Activated CD4-positive, alpha-beta memory T cell treated with anti-CD3 and anti-CD28 coated beads, Interleukin-2, amount 10 ng/mL, durations not matched to agents 7 days and 5 days (primary cell): ENCODE data around the gene MMP14. TPM values are rescaled to one million over a fixed set of nuclear protein-coding genes. Genes with fewer than 3 reads are reported as not detected.
A peak's percentile ranks its signal among the peaks of the same experiment; 100 is the strongest.
"Not testable (repeated sequence)": the region's sequence is repeated elsewhere in the genome, so short reads cannot be mapped to it uniquely, and the experiment has no call there.

Source experiments
- CTCF ChIA-PET: fragments of 350-600 bp; sonication (Branson Sonifier 250); formaldehyde crosslinking; loops from one replicate; lab custom pipeline; 2021; ENCODE audit warnings: antibody characterized with exemption, inconsistent platforms; lab: Charles Lee
- POLR2A ChIA-PET: fragments of 350-600 bp; sonication (Branson Sonifier 250); formaldehyde crosslinking; loops from one replicate; lab custom pipeline; 2021; ENCODE audit warnings: antibody characterized with exemption; lab: Charles Lee
- DNase-seq: peaks from one replicate; pipeline ENCODE4 v3.0.0-alpha.2; 2020
- H3K27ac Mint-ChIP-seq: one replicate; pipeline ENCODE4 v1.8.0; 2021; ENCODE audit warnings: mild to moderate bottlenecking, mixed read lengths
- H3K27me3 Mint-ChIP-seq: one replicate; pipeline ENCODE4 v1.8.0; 2021; ENCODE audit warnings: mixed read lengths
- H3K36me3 Mint-ChIP-seq: one replicate; pipeline ENCODE4 v1.8.0; 2021; ENCODE audit warnings: low read depth, mixed read lengths
- H3K4me1 Mint-ChIP-seq: one replicate; pipeline ENCODE4 v1.8.0; 2021; ENCODE audit warnings: mixed read lengths
- H3K4me3 Mint-ChIP-seq: one replicate; pipeline ENCODE4 v1.8.0; 2021; ENCODE audit warnings: mild to moderate bottlenecking, mixed read lengths
- H3K9me3 Mint-ChIP-seq: one replicate; pipeline ENCODE4 v1.8.0; 2021; ENCODE audit warnings: mixed read lengths
- total RNA-seq, 2 experiments: library from RNA; stranded (reverse); gene quantifications; one replicate each; pipeline ENCODE4 v1.2.3, GENCODE V29; 2021

The MMP14 gene
- total RNA-seq, 2 experiments from 2014 or later, result 1.9 to 2.9 TPM

GRCh38 chr14:22854963-22855724 lies 18.8 kb downstream of the MMP14 start:
- H3K4me1 Mint-ChIP-seq, result peaks cover 54% of the 10 kb centered on the region
- peaks cover 3% of the 10 kb centered on the region for H3K36me3 Mint-ChIP-seq
- H3K4me3 Mint-ChIP-seq, result no peak overlapping the region
- H3K27me3 Mint-ChIP-seq, result peaks cover 19% of the 10 kb centered on the region
- ChIA-PET CTCF (interaction anchor here (0.7 to 7.9 kb wide), 32 partner anchors 8 to 941 kb away, joined by 3 to 195 read pairs (median 4); partner anchors contain the start of genes DAD1, LRP10, MMP14 and MRPL52), POLR2A (interaction anchor here (0.7 to 2.1 kb wide), 8 partner anchors 16 to 299 kb away, joined by 3 to 7 read pairs (median 3); no protein-coding TSS in a partner anchor)
- DNase-seq, result no peak
- H3K9me3 Mint-ChIP-seq, result no peaks in the 10 kb centered on the region
- H3K27ac Mint-ChIP-seq, result no peak overlapping the region

GRCh38 chr14:22856428-22856827 lies 20.0 kb downstream of the MMP14 start:
- CTCF ChIA-PET, result interaction anchor here (1.5 to 7.9 kb wide), 5 partner anchors 15 to 33 kb away, joined by 6 to 195 read pairs (median 21); partner anchors contain the start of gene LRP10
- peaks cover 27% of the 10 kb centered on the region for H3K27me3 Mint-ChIP-seq
- H3K36me3 Mint-ChIP-seq, result peaks cover 8% of the 10 kb centered on the region
- no peak overlapping the region for H3K4me3 Mint-ChIP-seq
- DNase-seq, result no peak
- POLR2A ChIA-PET, result no interaction called here
- H3K9me3 Mint-ChIP-seq, result peaks cover 2% of the 10 kb centered on the region
- peaks cover 45% of the 10 kb centered on the region for H3K4me1 Mint-ChIP-seq
- no peak overlapping the region for H3K27ac Mint-ChIP-seq

GRCh38 chr14:22860377-22860776 lies 24.0 kb downstream of the MMP14 start:
- ChIA-PET CTCF (interaction anchor here (0.7 to 8.1 kb wide), 8 partner anchors 7 to 304 kb away, joined by 3 to 62 read pairs (median 13); partner anchors contain the start of gene LRP10), POLR2A (interaction anchor here (0.6 to 2.9 kb wide), 2 partner anchors 10 to 163 kb away, joined by 3 to 21 read pairs; partner anchors contain the start of gene LRP10)
- DNase-seq, H3K4me3 Mint-ChIP-seq, H3K27ac Mint-ChIP-seq, H3K9me3 Mint-ChIP-seq: not testable (repeated sequence)
- Mint-ChIP-seq H3K4me1 (peaks cover 22% of the 10 kb centered on the region), H3K27me3 (peaks cover 36% of the 10 kb centered on the region), H3K36me3 (peaks cover 15% of the 10 kb centered on the region)

- DNase-seq, result no peak
- Mint-ChIP-seq H3K9me3 (peaks cover 9% of the 10 kb centered on the region), H3K36me3 (peaks cover 12% of the 10 kb centered on the region), H3K27me3 (peaks cover 28% of the 10 kb centered on the region), H3K27ac (no peak overlapping the region), H3K4me3 (no peak overlapping the region), H3K4me1 (peaks cover 16% of the 10 kb centered on the region)
- CTCF ChIA-PET, result interaction anchor here (0.7 to 8.1 kb wide), 5 partner anchors 8 to 121 kb away, joined by 3 to 62 read pairs (median 3); no protein-coding TSS in a partner anchor
- POLR2A ChIA-PET, result interaction anchor here (2.1 kb wide), 1 partner anchor 9 kb away, joined by 5 read pairs; the partner anchor contains the start of gene LRP10
These were observed 25.3 kb downstream of the MMP14 start for GRCh38 chr14:22861651-22862050.

- H3K9me3 Mint-ChIP-seq, result peaks cover 9% of the 10 kb centered on the region
- POLR2A ChIA-PET, result no interaction called here
- H3K36me3 Mint-ChIP-seq, result peaks cover 12% of the 10 kb centered on the region
- no peak for DNase-seq
- H3K27ac Mint-ChIP-seq, result no peak overlapping the region
- H3K4me3 Mint-ChIP-seq, result no peak overlapping the region
- H3K27me3 Mint-ChIP-seq, result peaks cover 19% of the 10 kb centered on the region
- CTCF ChIA-PET, result interaction anchor here (0.8 to 8.1 kb wide), 2 partner anchors 12 to 42 kb away, joined by 3 to 62 read pairs; no protein-coding TSS in a partner anchor
- H3K4me1 Mint-ChIP-seq, result peaks cover 6% of the 10 kb centered on the region
These were observed 28.6 kb downstream of the MMP14 start for GRCh38 chr14:22864979-22865378.

- Mint-ChIP-seq H3K4me3 (no peak overlapping the region), H3K27me3 (peaks cover 17% of the 10 kb centered on the region), H3K4me1 (peaks cover 13% of the 10 kb centered on the region), H3K36me3 (peaks cover 12% of the 10 kb centered on the region), H3K27ac (no peak overlapping the region), H3K9me3 (peaks cover 9% of the 10 kb centered on the region)
- DNase-seq, result no peak
- ChIA-PET CTCF (interaction anchor here (0.6 to 8.1 kb wide), 5 partner anchors 12 to 992 kb away, joined by 3 to 62 read pairs (median 4); no protein-coding TSS in a partner anchor), POLR2A (no interaction called here)
These were observed 29.3 kb downstream of the MMP14 start for GRCh38 chr14:22865424-22866405.

- no peak for DNase-seq
- POLR2A ChIA-PET, result no interaction called here
- H3K27me3 Mint-ChIP-seq, result peaks cover 7% of the 10 kb centered on the region
- H3K36me3 Mint-ChIP-seq, result peaks cover 2% of the 10 kb centered on the region
- H3K9me3 Mint-ChIP-seq, result peaks cover 3% of the 10 kb centered on the region
- no peak overlapping the region for H3K4me3 Mint-ChIP-seq
- CTCF ChIA-PET, result interaction anchor here (0.9 to 8.1 kb wide), 2 partner anchors 14 to 44 kb away, joined by 3 to 62 read pairs; no protein-coding TSS in a partner anchor
- H3K4me1 Mint-ChIP-seq, result peaks cover 18% of the 10 kb centered on the region
- no peak overlapping the region for H3K27ac Mint-ChIP-seq
These were observed 30.5 kb downstream of the MMP14 start for GRCh38 chr14:22866874-22867273.

GRCh38 chr14:22870811-22871223 lies 34.4 kb downstream of the MMP14 start:
- CTCF ChIA-PET, result interaction anchor here (0.6 to 7.8 kb wide), 15 partner anchors 12 to 281 kb away, joined by 3 to 145 read pairs (median 5); partner anchors contain the start of genes DAD1, MRPL52, PRMT5 and RBM23

GRCh38 chr14:22871224-22872032 lies 35.0 kb downstream of the MMP14 start, which contains the start of gene LRP10:
Gene LRP10, plus strand, starts transcription at chr14:22871740. Its CDS starts 564 bp downstream, at chr14:22872304.
- ChIA-PET CTCF (interaction anchor here (0.7 to 7.8 kb wide), 23 partner anchors 9 to 301 kb away, joined by 3 to 145 read pairs (median 7); partner anchors contain the start of genes DAD1, MRPL52, PRMT5 and PSMB5), POLR2A (interaction anchor here (0.6 to 7.7 kb wide), 24 partner anchors 10 to 315 kb away, joined by 3 to 115 read pairs (median 5); partner anchors contain the start of genes ABHD4, ACIN1, DAD1 and HAUS4)
- peak within 1 kb of the TSS; percentile 97 for H3K27ac Mint-ChIP-seq
- H3K36me3 Mint-ChIP-seq, result peaks cover 31% of the 10 kb centered on the region
- peak; percentile 87 for DNase-seq
- peak within 1 kb of the TSS; percentile 86 for H3K4me3 Mint-ChIP-seq
- H3K27me3 Mint-ChIP-seq, result no peaks in the 10 kb centered on the region
- H3K9me3 Mint-ChIP-seq, result no peaks in the 10 kb centered on the region
- peaks cover 39% of the 10 kb centered on the region for H3K4me1 Mint-ChIP-seq

More at GRCh38 chr14:22870811-22871223, 34.4 kb downstream of the MMP14 start:
- Mint-ChIP-seq H3K36me3 (peaks cover 25% of the 10 kb centered on the region), H3K9me3 (no peaks in the 10 kb centered on the region), H3K27ac (peak overlapping the region; percentile 97), H3K27me3 (no peaks in the 10 kb centered on the region), H3K4me3 (peak overlapping the region; percentile 86), H3K4me1 (peaks cover 36% of the 10 kb centered on the region)
- no peak for DNase-seq
- POLR2A ChIA-PET, result interaction anchor here (0.7 to 7.7 kb wide), 20 partner anchors 9 to 314 kb away, joined by 3 to 115 read pairs (median 6); partner anchors contain the start of genes ABHD4, ACIN1, DAD1 and HAUS4

GRCh38 chr14:22872033-22872832 lies 35.8 kb downstream of the MMP14 start:
- ChIA-PET POLR2A (interaction anchor here (0.7 to 7.7 kb wide), 20 partner anchors 9 to 316 kb away, joined by 3 to 115 read pairs (median 5); partner anchors contain the start of genes ACIN1, C14orf119, DAD1 and HAUS4), CTCF (interaction anchor here (0.8 to 7.8 kb wide), 25 partner anchors 9 to 875 kb away, joined by 3 to 145 read pairs (median 6); partner anchors contain the start of genes HAUS4, MRPL52, PRMT5 and PSMB5)
- peaks cover 39% of the 10 kb centered on the region for H3K4me1 Mint-ChIP-seq
- no peaks in the 10 kb centered on the region for H3K9me3 Mint-ChIP-seq
- H3K27ac Mint-ChIP-seq, result peak overlapping the region; percentile 97
- peaks cover 39% of the 10 kb centered on the region for H3K36me3 Mint-ChIP-seq
- no peaks in the 10 kb centered on the region for H3K27me3 Mint-ChIP-seq
- H3K4me3 Mint-ChIP-seq, result peak overlapping the region; percentile 86
- DNase-seq, result peak; percentile 76
